SH-SY5Y (cell line): ENCODE measurements around the gene LCK.

Source experiments
- GATA2 ChIP-seq: IDR thresholded peaks from 2 replicates; pipeline ENCODE4 v1.6.1; 2011; ENCODE audit warnings: mild to moderate bottlenecking, low read depth, low read length
- GATA3 ChIP-seq: IDR thresholded peaks from 2 replicates; pipeline ENCODE4 v1.6.1; 2011; ENCODE audit warnings: low read depth, mild to moderate bottlenecking, low read length, moderate library complexity

DNA sequence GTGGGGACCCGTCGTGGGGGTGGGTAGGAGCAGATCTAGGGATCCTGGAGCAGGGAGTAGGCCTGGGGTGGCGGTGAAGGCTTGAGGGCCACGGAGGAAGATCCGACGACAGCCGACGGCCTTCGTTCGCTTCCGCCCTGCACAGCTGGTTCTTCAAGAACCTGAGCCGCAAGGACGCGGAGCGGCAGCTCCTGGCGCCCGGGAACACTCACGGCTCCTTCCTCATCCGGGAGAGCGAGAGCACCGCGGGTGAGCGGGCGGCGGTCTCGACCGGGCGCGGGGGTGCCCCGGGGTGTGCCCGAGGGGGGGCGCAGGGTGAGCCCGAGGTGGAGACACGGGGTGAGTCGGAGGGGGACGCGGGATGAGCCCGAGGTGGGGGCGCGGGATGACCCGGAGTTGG, 24.4 kb downstream of the LCK start:
- TF ChIP-seq GATA2: no peak
- no peak for TF ChIP-seq GATA3
